ENCODE data around the gene MTM1. TPM values are rescaled to one million over a fixed set of nuclear protein-coding genes. Genes with fewer than 3 reads are reported as not detected.

The MTM1 gene
- total and polyA plus RNA-seq, 2 experiments from 2014 or later: 8.7 to 15.4 TPM

DNA sequence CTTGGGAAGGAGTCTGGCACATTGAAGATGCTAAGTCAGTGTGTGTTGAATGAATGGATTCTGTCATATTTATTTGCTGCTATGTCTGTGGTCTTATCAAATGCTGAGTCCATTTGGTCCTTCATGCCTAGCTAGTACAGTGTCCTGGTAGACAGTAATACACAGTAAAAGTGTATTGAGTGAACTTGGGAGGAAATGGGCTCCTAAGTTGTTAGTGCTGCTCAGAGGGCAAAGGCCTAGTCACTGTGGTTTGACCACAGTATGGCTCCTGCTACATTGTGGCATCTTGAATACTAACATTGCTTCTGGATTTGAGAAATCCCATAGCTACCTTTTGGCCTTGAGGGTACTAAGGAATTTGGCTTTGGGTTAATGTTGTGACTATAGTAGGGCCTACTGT is 33.9 kb downstream of the MTM1 start:
- no peaks in the 10 kb centered on the region for H3K36me3 ChIP-seq (replicated peaks; ENCODE audit: insufficient read depth, low read depth)
- no peak overlapping the region for H3K4me3 ChIP-seq
- no peaks in the 10 kb centered on the region for H3K4me1 ChIP-seq (ENCODE audit: insufficient read depth)
- H2AFZ ChIP-seq: no peak overlapping the region
- DNase-seq (ENCODE audit: low spot score): no peak
- no peaks in the 10 kb centered on the region for H4K20me1 ChIP-seq (ENCODE audit: insufficient read depth, poor library complexity, severe bottlenecking)
- TF ChIP-seq EZH2phosphoT487 (IDR thresholded peaks at IDR 0.05; ENCODE audit: low read depth, severe bottlenecking, unreplicated experiment): no peak
- TF ChIP-seq EZH2 (IDR thresholded peaks at IDR 0.05; ENCODE audit: borderline replicate concordance): no peak
- TF ChIP-seq CTCF (IDR thresholded peaks at IDR 0.05; ENCODE audit: poor library complexity): no peak
- no peaks in the 10 kb centered on the region for H3K9me2 ChIP-seq (replicated peaks; ENCODE audit: insufficient read depth)
- H3K4me2 ChIP-seq: no peak overlapping the region
- H3K9me3 ChIP-seq (ENCODE audit: low read depth): no peaks in the 10 kb centered on the region
- no peak overlapping the region for H3K27ac ChIP-seq
- H3K27me3 ChIP-seq: no peaks in the 10 kb centered on the region
- H3K79me2 ChIP-seq: no peaks in the 10 kb centered on the region

DNA sequence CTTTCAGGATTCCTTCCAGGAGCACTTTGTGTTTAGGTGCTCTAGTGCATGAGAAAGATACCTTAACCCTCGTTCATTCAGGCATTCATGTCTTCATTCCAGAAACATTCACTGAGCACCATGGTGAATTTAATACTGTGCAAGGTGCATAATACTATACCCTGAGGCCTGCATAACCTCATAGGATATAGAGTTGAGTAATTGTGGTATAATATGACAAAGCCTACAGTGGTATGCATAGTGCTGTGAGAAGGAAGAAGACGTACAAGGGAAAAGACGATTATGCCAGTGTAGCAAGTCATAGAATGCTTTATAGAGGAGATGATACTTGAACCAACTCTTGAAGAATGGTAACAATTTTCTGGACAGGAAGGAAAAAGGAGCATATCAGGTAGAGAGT is 34.3 kb downstream of the MTM1 start:
- TF ChIP-seq CTCF (IDR thresholded peaks at IDR 0.05; ENCODE audit: poor library complexity) (no peak), EZH2phosphoT487 (IDR thresholded peaks at IDR 0.05; ENCODE audit: low read depth, severe bottlenecking, unreplicated experiment) (no peak), EZH2 (IDR thresholded peaks at IDR 0.05; ENCODE audit: borderline replicate concordance) (no peak)
- no peak overlapping the region for H3K27ac ChIP-seq
- H3K27me3 ChIP-seq: no peaks in the 10 kb centered on the region
- H3K9me2 ChIP-seq (replicated peaks; ENCODE audit: insufficient read depth): no peaks in the 10 kb centered on the region
- H4K20me1 ChIP-seq (ENCODE audit: insufficient read depth, poor library complexity, severe bottlenecking): no peaks in the 10 kb centered on the region
- no peaks in the 10 kb centered on the region for H3K79me2 ChIP-seq
- H3K4me2 ChIP-seq: no peak overlapping the region
- no peaks in the 10 kb centered on the region for H3K9me3 ChIP-seq (ENCODE audit: low read depth)
- H3K4me3 ChIP-seq: no peak overlapping the region
- DNase-seq (ENCODE audit: low spot score): no peak
- H3K36me3 ChIP-seq (replicated peaks; ENCODE audit: insufficient read depth, low read depth): no peaks in the 10 kb centered on the region
- H3K4me1 ChIP-seq (ENCODE audit: insufficient read depth): no peaks in the 10 kb centered on the region
- WGBS (ENCODE audit: low lambda C conversion rate, missing lambda C conversion rate): 82% methylated on average over 3 of the region's 3 CpGs
- no peak overlapping the region for H2AFZ ChIP-seq

DNA sequence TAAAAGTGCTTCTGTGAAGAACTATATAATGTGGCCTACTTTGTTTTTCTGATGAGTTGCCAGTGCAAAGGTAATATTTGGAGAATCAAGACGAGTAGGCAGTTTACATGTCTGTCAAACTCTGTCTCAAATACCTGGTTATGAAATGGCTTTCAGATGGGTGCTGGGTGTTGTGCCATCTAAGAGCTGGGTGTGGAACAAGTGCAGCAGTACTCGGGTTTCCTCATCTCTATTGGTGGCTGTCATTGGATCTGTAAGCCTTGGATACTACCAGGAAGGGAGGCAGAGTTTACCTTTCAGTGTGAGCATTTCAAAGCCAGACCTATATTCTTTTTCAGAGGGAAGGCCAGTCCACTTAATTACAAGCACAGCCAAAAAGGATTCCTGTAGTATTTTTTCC is 37.2 kb downstream of the MTM1 start:
- no peaks in the 10 kb centered on the region for H3K9me2 ChIP-seq (replicated peaks; ENCODE audit: insufficient read depth)
- no peak overlapping the region for H2AFZ ChIP-seq
- H3K4me2 ChIP-seq: no peak overlapping the region
- H4K20me1 ChIP-seq (ENCODE audit: insufficient read depth, poor library complexity, severe bottlenecking): no peaks in the 10 kb centered on the region
- no peak overlapping the region for H3K27ac ChIP-seq
- H3K27me3 ChIP-seq: no peaks in the 10 kb centered on the region
- H3K36me3 ChIP-seq (replicated peaks; ENCODE audit: insufficient read depth, low read depth): no peaks in the 10 kb centered on the region
- H3K9me3 ChIP-seq (ENCODE audit: low read depth): no peaks in the 10 kb centered on the region
- DNase-seq (ENCODE audit: low spot score): no peak
- no peaks in the 10 kb centered on the region for H3K79me2 ChIP-seq
- WGBS (ENCODE audit: low lambda C conversion rate, missing lambda C conversion rate): 54% methylated on average over 2 of the region's 2 CpGs
- H3K4me1 ChIP-seq (ENCODE audit: insufficient read depth): no peaks in the 10 kb centered on the region
- TF ChIP-seq EZH2 (IDR thresholded peaks at IDR 0.05; ENCODE audit: borderline replicate concordance) (no peak), EZH2phosphoT487 (IDR thresholded peaks at IDR 0.05; ENCODE audit: low read depth, severe bottlenecking, unreplicated experiment) (no peak), CTCF (IDR thresholded peaks at IDR 0.05; ENCODE audit: poor library complexity) (no peak)
- H3K4me3 ChIP-seq: no peak overlapping the region

GRCh38 chrX:150607201-150607600 is 38.8 kb downstream of the MTM1 start:
- TF ChIP-seq CTCF (IDR thresholded peaks at IDR 0.05; ENCODE audit: poor library complexity): no peak
- H3K36me3 ChIP-seq (replicated peaks; ENCODE audit: insufficient read depth, low read depth): no peaks in the 10 kb centered on the region
- no peaks in the 10 kb centered on the region for H3K79me2 ChIP-seq
- H3K9me3 ChIP-seq (ENCODE audit: low read depth): no peaks in the 10 kb centered on the region
- no peaks in the 10 kb centered on the region for H3K4me1 ChIP-seq (ENCODE audit: insufficient read depth)
- no peak overlapping the region for H2AFZ ChIP-seq
- no peak overlapping the region for H3K27ac ChIP-seq
- H3K9me2 ChIP-seq (replicated peaks; ENCODE audit: insufficient read depth): no peaks in the 10 kb centered on the region
- H3K27me3 ChIP-seq: no peaks in the 10 kb centered on the region
- WGBS (ENCODE audit: low lambda C conversion rate, missing lambda C conversion rate): 85% methylated on average over 5 of the region's 5 CpGs
- no peak overlapping the region for H3K4me2 ChIP-seq
- no peaks in the 10 kb centered on the region for H4K20me1 ChIP-seq (ENCODE audit: insufficient read depth, poor library complexity, severe bottlenecking)
- no peak overlapping the region for H3K4me3 ChIP-seq
- no peak for DNase-seq (ENCODE audit: low spot score)

All from hepatocyte (in vitro differentiated cells).